AG10803 (cell line): ENCODE data around the gene KNOP1.
"Not testable (repeated sequence)": the region's sequence is repeated elsewhere in the genome, so short reads cannot be mapped to it uniquely, and the experiment has no call there.

ENCODE experiments used
- DNase-seq: peaks from one replicate; pipeline ENCODE4 v3.0.0; 2010; ENCODE audit warnings: low read depth
- H3K4me3 ChIP-seq: 2 replicates; pipeline ENCODE4 v1.5.1; 2011; ENCODE audit warnings: mild to moderate bottlenecking, low read length, control low read depth
- CTCF ChIP-seq: conservative IDR thresholded peaks from 2 replicates; pipeline ENCODE4 v1.5.1; 2011; ENCODE audit warnings: mild to moderate bottlenecking, low read length, control low read depth, inconsistent platforms

KNOP1 gene

GRCh38 chr16:19717314-19717713 is 713 bp downstream of the KNOP1 start:
- peak; percentile 1 for DNase-seq
- peak overlapping the region; percentile 98 for H3K4me3 ChIP-seq
- no peak for TF ChIP-seq CTCF

GRCh38 chr16:19716728-19717127 is 1.3 kb downstream of the KNOP1 start:
- H3K4me3 ChIP-seq: peak overlapping the region; percentile 98
- DNase-seq: not testable (repeated sequence)

- no peak overlapping the region for H3K4me3 ChIP-seq
- TF ChIP-seq CTCF: no peak
- no peak for DNase-seq
These were observed 1.8 kb downstream of the KNOP1 start for GRCh38 chr16:19716183-19716582.

- TF ChIP-seq CTCF: no peak
- DNase-seq: no peak
- no peak overlapping the region for H3K4me3 ChIP-seq
These were observed 2.5 kb downstream of the KNOP1 start for GRCh38 chr16:19715566-19715965.

- DNase-seq: no peak
- no peak for TF ChIP-seq CTCF
- H3K4me3 ChIP-seq: no peak overlapping the region
These were observed 4.3 kb downstream of the KNOP1 start for GRCh38 chr16:19713697-19714096.

- no peak for TF ChIP-seq CTCF
- H3K4me3 ChIP-seq: no peak overlapping the region
- DNase-seq: no peak
These were observed 5.5 kb downstream of the KNOP1 start for GRCh38 chr16:19712418-19713058.

GRCh38 chr16:19711643-19712042 is 6.4 kb downstream of the KNOP1 start:
- no peak for DNase-seq
- TF ChIP-seq CTCF: no peak
- no peak overlapping the region for H3K4me3 ChIP-seq
